Esophagus squamous epithelium (tissue), 5 donors: ENCODE measurements around the gene C11orf21. TPM values are rescaled to one million over a fixed set of nuclear protein-coding genes. Genes with fewer than 3 reads are reported as not detected.
A peak's percentile ranks its signal among the peaks of the same experiment; 100 is the strongest.

Source experiments
- DNase-seq: peaks from one replicate; lab custom pipeline; 2025; lab: John Stamatoyannopoulos, UW
- H3K27ac ChIP-seq, 4 donors: fragments of 200-600 bp; sonication (generic); one replicate each; pipeline ENCODE4 v1.5.1; 2016 to 2019; ENCODE audit warnings: mild to moderate bottlenecking in 1 of 4
- H3K27me3 ChIP-seq, 4 donors: fragments of 200-600 bp; sonication (generic); 1 replicate in 3 of 4; 2 replicates in 1 of 4; pipeline versions ENCODE4 v1.5.1 to v1.6.0; 2017 to 2021; ENCODE audit warnings: antibody characterized with exemption in 1 of 4
- H3K36me3 ChIP-seq, 3 donors: fragments of 200-600 bp; sonication (generic); one replicate each; pipeline ENCODE4 v1.5.1; 2016 to 2019
- H3K4me1 ChIP-seq, 3 donors: fragments of 200-600 bp; sonication (generic); one replicate each; pipeline ENCODE4 v1.5.1; 2017 to 2019
- H3K4me3 ChIP-seq, 4 donors: fragments of 200-600 bp; sonication (generic); 1 replicate in 3 of 4; 2 replicates in 1 of 4; pipeline ENCODE4 v1.5.1; 2016 to 2019; ENCODE audit warnings: mild to moderate bottlenecking in 2 of 4, moderate library complexity in 1 of 4
- H3K9me3 ChIP-seq, 3 donors: fragments of 200-600 bp; sonication (generic); one replicate each; pipeline ENCODE4 v1.5.1; 2016 to 2019
- POLR2A ChIP-seq, 4 donors: fragments of 450-650 bp; IDR thresholded peaks; one replicate each; pipeline ENCODE4 v1.6.1; 2017; ENCODE audit warnings: antibody characterized with exemption in 4 of 4, mild to moderate bottlenecking in 4 of 4, moderate library complexity in 3 of 4
- WGBS, 2 donors: methylation state at CpG; one replicate each; pipeline ENCODE4 v1.1.5; 2018; 5-methylcytosine and 5-hydroxymethylcytosine counted together
- intact Hi-C: fragments of 100-400 bp; cut with DNase I; formaldehyde crosslinking; loops from one replicate; pipeline ENCODE4 v1.15.0; 2022
- total RNA-seq, 4 donors: library from RNA; depleted of rRNA; stranded (reverse); fragments of >200 nt; gene quantifications; one replicate each; pipeline ENCODE4 v1.1.0, GENCODE V29; 2016
- TF ChIP-seq, protein P1 (sequence below), 6 experiments: fragments of 450-650 bp in 4 of 6; fragments of 200-600 bp in 2 of 6; sonication (generic) in 2 of 6; IDR thresholded peaks; one replicate each; pipeline ENCODE4 v1.5.1; 2016 to 2019; ENCODE audit warnings: antibody characterized with exemption in 6 of 6, mild to moderate bottlenecking in 4 of 6, moderate library complexity in 4 of 6
- donor health status: DM: yes; HTN: yes; CAD: no.

The C11orf21 gene
- under 1 TPM in 3 of 4 donors, not detected in 1; 0.30 to 0.94 (median 0.76) TPM for total RNA-seq

GRCh38 chr11:2301631-2302305 is at the start of gene C11orf21, which contains the start of gene TSPAN32:
TSS of gene C11orf21 (minus strand) at chr11:2301918. CDS start at chr11:2301808, 110 bp downstream.
TSS of gene TSPAN32 (plus strand) at chr11:2302013. CDS start at chr11:2302150, 137 bp downstream.
- DNase-seq: no peak
- H3K4me3 ChIP-seq: peak within 1 kb of the TSS in 3 of 4 donors; percentile 19 to 51 (median 30)

DNA sequence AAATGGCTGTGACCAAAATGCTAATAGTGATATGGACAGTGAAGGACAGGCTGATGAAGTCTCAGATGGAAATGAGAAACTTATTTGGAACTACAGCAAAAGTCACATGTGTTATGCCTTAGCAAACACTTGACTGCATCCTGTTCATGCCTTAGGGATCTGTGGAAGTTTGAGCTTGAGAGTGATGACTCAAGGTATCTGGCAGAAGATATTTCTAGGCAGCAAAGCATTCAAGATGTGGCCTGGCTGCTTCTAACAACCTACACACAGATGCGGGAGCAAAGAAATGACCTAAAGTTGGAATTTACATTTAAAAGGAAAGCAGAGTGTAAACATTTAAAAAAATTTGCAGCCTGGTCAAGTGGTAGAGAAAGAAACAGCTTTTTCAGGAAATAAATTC is 47.3 kb upstream of the C11orf21 start:
- Histone ChIP-seq H3K4me3 (no peak overlapping the region), H3K36me3 (no peaks in the 10 kb centered on the region), H3K9me3 (peaks cover 0 to 25% (median 12%) of the 10 kb centered on the region in 3 donors), H3K4me1 (no peaks in the 10 kb centered on the region), H3K27me3 (peaks cover 0 to 36% (median 0%) of the 10 kb centered on the region in 4 donors), H3K27ac (no peak overlapping the region)
- DNase-seq: no peak
- WGBS, 2 donors: 69 to 83% methylated on average over 1 of the region's 1 CpG
- no peak for TF ChIP-seq POLR2A (IDR thresholded peaks at IDR 0.05)
- TF ChIP-seq, protein P1, sequence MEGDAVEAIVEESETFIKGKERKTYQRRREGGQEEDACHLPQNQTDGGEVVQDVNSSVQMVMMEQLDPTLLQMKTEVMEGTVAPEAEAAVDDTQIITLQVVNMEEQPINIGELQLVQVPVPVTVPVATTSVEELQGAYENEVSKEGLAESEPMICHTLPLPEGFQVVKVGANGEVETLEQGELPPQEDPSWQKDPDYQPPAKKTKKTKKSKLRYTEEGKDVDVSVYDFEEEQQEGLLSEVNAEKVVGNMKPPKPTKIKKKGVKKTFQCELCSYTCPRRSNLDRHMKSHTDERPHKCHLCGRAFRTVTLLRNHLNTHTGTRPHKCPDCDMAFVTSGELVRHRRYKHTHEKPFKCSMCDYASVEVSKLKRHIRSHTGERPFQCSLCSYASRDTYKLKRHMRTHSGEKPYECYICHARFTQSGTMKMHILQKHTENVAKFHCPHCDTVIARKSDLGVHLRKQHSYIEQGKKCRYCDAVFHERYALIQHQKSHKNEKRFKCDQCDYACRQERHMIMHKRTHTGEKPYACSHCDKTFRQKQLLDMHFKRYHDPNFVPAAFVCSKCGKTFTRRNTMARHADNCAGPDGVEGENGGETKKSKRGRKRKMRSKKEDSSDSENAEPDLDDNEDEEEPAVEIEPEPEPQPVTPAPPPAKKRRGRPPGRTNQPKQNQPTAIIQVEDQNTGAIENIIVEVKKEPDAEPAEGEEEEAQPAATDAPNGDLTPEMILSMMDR (IDR thresholded peaks at IDR 0.05): no peak
- intact Hi-C loops: no loop called here

More at GRCh38 chr11:2301631-2302305, at the start of gene C11orf21, which contains the start of gene TSPAN32:
- TF ChIP-seq, protein P1 (IDR thresholded peaks at IDR 0.05): no peak
- no peak for TF ChIP-seq POLR2A (IDR thresholded peaks at IDR 0.05)
- no peaks in the 10 kb centered on the region for H3K36me3 ChIP-seq
- H3K27ac ChIP-seq: peak within 1 kb of the TSS; percentile 13 to 84 (median 48)
- no peaks in the 10 kb centered on the region for H3K9me3 ChIP-seq
- intact Hi-C loops: loop anchor here (5.0 kb wide), 1 partner anchor 104 kb away; no protein-coding TSS in a partner anchor
- WGBS, 2 donors: 47% methylated on average over 11 of the region's 16 CpGs; no CpG with 5 or more reads in 1 of the 2 donors
- H3K27me3 ChIP-seq: peaks cover 0 to 17% (median 0%) of the 10 kb centered on the region in 4 donors
- peaks cover 23 to 47% (median 31%) of the 10 kb centered on the region in 3 donors for H3K4me1 ChIP-seq

DNA sequence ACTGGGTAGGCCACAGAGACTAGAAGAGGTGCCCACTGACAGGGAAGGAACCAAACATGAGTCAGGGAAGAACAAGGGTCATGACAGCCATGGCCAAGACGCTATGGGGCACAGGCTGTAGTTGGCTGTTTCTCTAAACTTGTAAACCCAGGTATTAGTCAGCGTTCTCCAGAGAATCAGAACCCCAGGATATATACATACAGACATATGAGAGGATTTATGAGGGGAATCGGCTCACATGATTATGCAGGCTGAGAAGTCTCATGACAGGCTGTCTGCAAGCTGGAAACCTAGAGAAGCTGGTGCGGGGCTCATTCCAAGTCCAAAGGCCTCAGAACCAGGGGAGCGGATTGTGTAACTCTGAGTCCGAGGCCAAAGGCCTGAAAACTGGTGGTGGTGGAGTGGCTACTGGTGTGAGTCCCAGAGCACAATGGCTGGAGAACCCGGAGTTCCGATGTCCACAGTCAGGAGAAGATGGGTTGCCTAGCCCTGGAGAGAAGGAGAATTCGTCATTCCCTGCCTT is 45.7 kb upstream of the C11orf21 start:
- TF ChIP-seq, protein P1 (IDR thresholded peaks at IDR 0.05): no peak
- TF ChIP-seq POLR2A (IDR thresholded peaks at IDR 0.05): no peak
- Histone ChIP-seq H3K27ac (no peak overlapping the region), H3K36me3 (no peaks in the 10 kb centered on the region), H3K9me3 (peaks cover 0 to 25% (median 12%) of the 10 kb centered on the region in 3 donors), H3K4me3 (no peak overlapping the region), H3K4me1 (no peaks in the 10 kb centered on the region), H3K27me3 (peaks cover 0 to 29% (median 0%) of the 10 kb centered on the region in 4 donors)
- intact Hi-C loops: no loop called here
- WGBS, 2 donors: 77 to 78% methylated on average over 9 of the region's 9 CpGs
- no peak for DNase-seq

GRCh38 chr11:2346586-2347307 is 45.0 kb upstream of the C11orf21 start:
- no peak for DNase-seq
- TF ChIP-seq, protein P1 (IDR thresholded peaks at IDR 0.05): no peak
- TF ChIP-seq POLR2A (IDR thresholded peaks at IDR 0.05): no peak
- Histone ChIP-seq H3K27ac (no peak overlapping the region), H3K9me3 (peaks cover 0 to 25% (median 12%) of the 10 kb centered on the region in 3 donors), H3K36me3 (no peaks in the 10 kb centered on the region), H3K27me3 (peaks cover 0 to 25% (median 0%) of the 10 kb centered on the region in 4 donors), H3K4me3 (no peak overlapping the region), H3K4me1 (no peaks in the 10 kb centered on the region)
- 84% methylated on average over 4 of the region's 10 CpGs; no CpG with 5 or more reads in 1 of the 2 donors for WGBS, 2 donors
- intact Hi-C loops: no loop called here
